Mucosa of gallbladder (tissue), 1 donor: ENCODE results near the gene HNRNPH3. TPM values are rescaled to one million over a fixed set of nuclear protein-coding genes. Genes with fewer than 3 reads are reported as not detected.

Experiments used
- total RNA-seq: library from RNA; stranded (reverse); gene quantifications from one replicate; pipeline ENCODE4 v1.2.1, GENCODE V29; 2021
- donor health status: DM: no; HTN: no; CAD: no.

The HNRNPH3 gene
- total RNA-seq, 1 donor from 2014 or later, result 94.2 TPM

Other genes with a start within 250 kb of the HNRNPH3 start
- gene MYPN, start 222.6 kb upstream of the HNRNPH3 start, total RNA-seq, result not detected
- not detected for gene ATOH7, start 100.0 kb upstream of the HNRNPH3 start, total RNA-seq
- 8.0 TPM for gene PBLD, start 864 bp downstream of the HNRNPH3 start, total RNA-seq
- gene RUFY2, start 75.2 kb downstream of the HNRNPH3 start, total RNA-seq, result 25.0 TPM
- 4.6 TPM for gene DNA2, start 139.9 kb downstream of the HNRNPH3 start, total RNA-seq
- 21.5 TPM for gene SLC25A16, start 195.5 kb downstream of the HNRNPH3 start, total RNA-seq
- 3.1 TPM for gene TET1, start 228.3 kb downstream of the HNRNPH3 start, total RNA-seq